CD4-positive, alpha-beta T cell (primary cell): Measurements from ENCODE around the gene PCGF3. TPM values are rescaled to one million over a fixed set of nuclear protein-coding genes. Genes with fewer than 3 reads are reported as not detected.

Experiments used
- ATAC-seq: fragments of 200-7000 bp; cut with Tn5 transposase; one replicate; pipeline ENCODE4 v1.10.0; 2022; ENCODE audit warnings: mild to moderate bottlenecking; ENCODE audit not compliant: poor library complexity
- CTCF ChIA-PET: fragments of 350-600 bp; sonication (Branson Sonifier 250); formaldehyde crosslinking; loops from one replicate; lab custom pipeline; 2021; ENCODE audit warnings: antibody characterized with exemption, inconsistent platforms; lab: Charles Lee
- POLR2A ChIA-PET: fragments of 350-600 bp; sonication (Branson Sonifier 250); formaldehyde crosslinking; loops from one replicate; lab custom pipeline; 2021; ENCODE audit warnings: antibody characterized with exemption, inconsistent platforms; lab: Charles Lee
- DNase-seq, 14 experiments: peaks; one replicate each; pipeline ENCODE4 v3.0.0-alpha.2; 2013 to 2020; ENCODE audit warnings: mixed read lengths in 2 of 14
- H3K27ac ChIP-seq, 2 donors: one replicate each; pipeline versions ENCODE4 v1.5.1 to v1.7.0; 2013; ENCODE audit warnings: low read length in 2 of 2, low read depth in 1 of 2, mild to moderate bottlenecking in 1 of 2
- H3K27me3 ChIP-seq, 2 experiments: 1 replicate in 1 of 2; 2 replicates in 1 of 2; pipeline versions ENCODE4 v1.6.1 to v1.7.0; 2013; ENCODE audit warnings: low read length in 2 of 2, control low read depth in 1 of 2, mild to moderate bottlenecking in 1 of 2, moderate library complexity in 1 of 2; ENCODE audit not compliant: insufficient read depth in 2 of 2, control insufficient read depth in 1 of 2
- H3K36me3 ChIP-seq: one replicate; pipeline ENCODE4 v1.6.1; 2013; ENCODE audit warnings: low read length, control low read depth; ENCODE audit not compliant: insufficient read depth
- H3K4me1 ChIP-seq: one replicate; pipeline ENCODE4 v1.6.1; 2013; ENCODE audit warnings: low read length, control low read depth; ENCODE audit not compliant: insufficient read depth
- H3K4me3 ChIP-seq: one replicate; pipeline ENCODE4 v1.5.1; 2013; ENCODE audit warnings: mild to moderate bottlenecking, low read length, moderate library complexity
- H3K9me3 ChIP-seq, 2 experiments: 1 replicate in 1 of 2; 2 replicates in 1 of 2; pipeline versions ENCODE4 v1.6.1 to v1.7.0; 2013; ENCODE audit warnings: low read length in 2 of 2, mild to moderate bottlenecking in 2 of 2, control low read depth in 1 of 2, moderate library complexity in 1 of 2; ENCODE audit not compliant: control insufficient read depth in 1 of 2, insufficient read depth in 1 of 2
- H3K27ac Mint-ChIP-seq: one replicate; pipeline ENCODE4 v1.8.0; 2020; ENCODE audit warnings: mixed read lengths
- H3K27me3 Mint-ChIP-seq: one replicate; pipeline ENCODE4 v1.8.0; 2021; ENCODE audit warnings: mixed read lengths
- H3K36me3 Mint-ChIP-seq: one replicate; pipeline ENCODE4 v1.8.0; 2021; ENCODE audit warnings: low read depth, mixed read lengths
- H3K4me1 Mint-ChIP-seq: one replicate; pipeline ENCODE4 v1.8.0; 2021; ENCODE audit warnings: low read depth, mixed read lengths
- H3K4me3 Mint-ChIP-seq: one replicate; pipeline ENCODE4 v1.8.0; 2020; ENCODE audit warnings: mild to moderate bottlenecking, mixed read lengths
- H3K9me3 Mint-ChIP-seq: one replicate; pipeline ENCODE4 v1.8.0; 2020; ENCODE audit warnings: mixed read lengths
- CTCF ChIP-seq: fragments of 200-600 bp; IDR thresholded peaks from one replicate; pipeline ENCODE4 v1.8.0; 2022; ENCODE audit warnings: antibody characterized with exemption, mild to moderate bottlenecking
- intact Hi-C, 2 experiments: fragments of 100-400 bp; cut with DNase I in 1 of 2; cut with micrococcal nuclease in 1 of 2; formaldehyde crosslinking; loops; one replicate each; pipeline versions ENCODE4 v1.15.1 to v1.9.0; 2023 to 2025; cut with DNase I, micrococcal nuclease
- total RNA-seq, 174 experiments: library from RNA in 2 of 174; stranded (reverse) in 2 of 174; gene quantifications; one replicate each; pipeline ENCODE4 v1.2.3 and lab custom pipeline; 2021 to 2026

PCGF3 gene
- total RNA-seq, 2 experiments from 2014 or later = 45.1 to 48.6 TPM

DNA sequence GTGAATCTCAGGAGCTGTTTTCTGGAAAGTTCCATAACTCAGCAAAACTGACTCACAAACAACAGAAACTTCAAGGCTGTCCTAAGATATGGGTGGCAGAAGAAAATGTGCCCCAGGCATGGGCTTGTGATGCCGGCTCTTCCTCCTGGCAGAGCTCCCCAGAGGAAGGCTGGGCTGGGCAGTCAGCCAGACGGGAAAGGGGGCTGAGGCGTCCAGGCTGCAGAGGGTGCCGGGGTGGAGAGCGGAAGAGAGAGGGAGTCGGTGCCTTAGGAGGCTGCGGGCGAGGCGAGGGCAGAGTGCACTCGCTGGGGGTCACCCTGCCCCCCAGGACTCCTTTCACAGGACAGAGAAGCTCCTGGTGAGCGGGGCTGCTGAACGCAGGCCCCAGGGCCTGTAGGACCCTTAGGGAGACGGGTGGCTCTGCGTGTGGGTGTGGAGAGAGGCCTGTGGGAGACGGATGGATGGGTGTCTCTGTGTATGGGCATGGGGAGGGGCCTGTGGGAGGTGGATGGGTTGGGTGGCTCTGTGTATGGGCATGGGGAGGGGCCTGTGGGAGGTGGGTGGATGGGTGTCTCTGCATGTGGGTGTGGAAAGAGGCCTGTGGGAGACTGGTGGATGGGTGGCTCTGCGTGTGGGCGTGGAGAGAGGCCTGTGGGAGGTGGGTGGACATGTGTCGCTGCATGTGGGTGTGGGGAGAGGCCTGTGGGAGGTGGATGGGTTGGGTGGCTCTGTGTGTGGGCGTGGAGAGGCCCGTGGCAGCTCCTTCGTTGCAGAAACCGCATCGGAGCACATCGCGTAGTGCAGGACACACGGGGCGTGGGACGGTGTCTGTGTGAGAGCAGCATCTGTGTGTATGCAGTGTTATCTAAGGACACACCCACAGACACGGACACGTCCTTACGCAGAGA lies 15.9 kb downstream of the PCGF3 start:
- H3K27me3 ChIP-seq = no peaks in the 10 kb centered on the region
- H3K27ac Mint-ChIP-seq = no peak overlapping the region
- ChIA-PET POLR2A (no interaction called here), CTCF (interaction anchor here (1.1 kb wide), 1 partner anchor 8 kb away, joined by 3 read pairs; no protein-coding TSS in a partner anchor)
- H3K36me3 ChIP-seq = no peaks in the 10 kb centered on the region
- H3K27ac ChIP-seq = no peak overlapping the region
- H3K9me3 ChIP-seq = peaks cover 0 to 21% of the 10 kb centered on the region in 2 experiments
- H3K4me1 ChIP-seq = no peaks in the 10 kb centered on the region
- H3K4me3 ChIP-seq = no peak overlapping the region
- intact Hi-C loops = no loop called here
- no peak for TF ChIP-seq CTCF
- H3K27me3 Mint-ChIP-seq = no peaks in the 10 kb centered on the region
- peaks cover 14% of the 10 kb centered on the region for H3K36me3 Mint-ChIP-seq
- DNase-seq (no peak), ATAC-seq (no peak)
- H3K9me3 Mint-ChIP-seq = no peaks in the 10 kb centered on the region
- H3K4me3 Mint-ChIP-seq = no peak overlapping the region
- H3K4me1 Mint-ChIP-seq = peaks cover 5% of the 10 kb centered on the region

GRCh38 chr4:722169-722725 lies 16.6 kb downstream of the PCGF3 start:
- Histone ChIP-seq H3K4me3 (no peak overlapping the region), H3K36me3 (no peaks in the 10 kb centered on the region), H3K4me1 (no peaks in the 10 kb centered on the region), H3K9me3 (peaks cover 0 to 21% of the 10 kb centered on the region in 2 experiments), H3K27me3 (no peaks in the 10 kb centered on the region), H3K27ac (no peak overlapping the region)
- Mint-ChIP-seq H3K4me1 (peaks cover 5% of the 10 kb centered on the region), H3K4me3 (no peak overlapping the region), H3K27ac (no peak overlapping the region), H3K27me3 (no peaks in the 10 kb centered on the region), H3K9me3 (no peaks in the 10 kb centered on the region), H3K36me3 (peaks cover 14% of the 10 kb centered on the region)
- CTCF ChIA-PET = no interaction called here
- no peak for DNase-seq
- TF ChIP-seq CTCF = no peak
- POLR2A ChIA-PET = interaction anchor here (0.6 kb wide), 1 partner anchor 371 kb away, joined by 3 read pairs; no protein-coding TSS in a partner anchor
- intact Hi-C loops = no loop called here
- ATAC-seq = no peak

DNA sequence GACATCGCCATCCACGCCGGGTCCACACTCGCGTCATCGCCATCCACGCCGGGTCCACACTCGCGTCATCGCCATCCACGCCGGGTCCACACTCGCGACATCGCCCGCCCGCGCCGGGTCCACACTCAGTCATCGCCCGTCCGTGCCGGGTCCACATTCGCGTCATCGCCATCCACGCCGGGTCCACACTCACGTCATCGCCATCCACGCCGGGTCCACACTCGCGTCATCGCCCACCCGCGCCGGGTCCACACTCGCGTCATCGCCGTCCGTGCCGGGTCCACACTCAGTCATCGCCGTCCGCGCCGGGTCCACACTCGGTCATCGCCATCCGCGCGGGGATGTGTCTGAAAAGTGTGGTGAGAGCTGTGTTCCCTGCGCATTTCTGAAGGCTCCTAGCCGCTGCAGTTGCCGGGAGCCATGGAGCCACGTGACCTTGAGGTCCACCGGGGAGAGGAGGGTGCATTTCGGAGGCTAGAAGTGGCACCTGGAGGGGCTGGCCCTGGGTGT lies 17.3 kb downstream of the PCGF3 start:
- H3K27me3 Mint-ChIP-seq = no peaks in the 10 kb centered on the region
- Histone ChIP-seq H3K9me3 (peaks cover 0 to 21% of the 10 kb centered on the region in 2 experiments), H3K27me3 (no peaks in the 10 kb centered on the region), H3K36me3 (no peaks in the 10 kb centered on the region), H3K4me3 (no peak overlapping the region), H3K27ac (no peak overlapping the region), H3K4me1 (no peaks in the 10 kb centered on the region)
- H3K4me1 Mint-ChIP-seq = peaks cover 5% of the 10 kb centered on the region
- peaks cover 14% of the 10 kb centered on the region for H3K36me3 Mint-ChIP-seq
- ATAC-seq (no peak), DNase-seq (no peak)
- no peak for TF ChIP-seq CTCF
- CTCF ChIA-PET = no interaction called here
- intact Hi-C loops = no loop called here
- no peak overlapping the region for H3K27ac Mint-ChIP-seq
- POLR2A ChIA-PET = no interaction called here
- H3K4me3 Mint-ChIP-seq = no peak overlapping the region
- H3K9me3 Mint-ChIP-seq = no peaks in the 10 kb centered on the region
